Astrocyte of the spinal cord (primary cell): ENCODE data around the gene DEFB108B.
"Not testable (repeated sequence)": the region's sequence is repeated elsewhere in the genome, so short reads cannot be mapped to it uniquely, and the experiment has no call there.

Experiments used
- DNase-seq: peaks from one replicate; pipeline ENCODE4 v3.0.0; 2011; ENCODE audit warnings: low read depth, low spot score
- H3K4me3 ChIP-seq: 2 replicates; pipeline ENCODE4 v1.5.1; 2011; ENCODE audit warnings: low read depth, mild to moderate bottlenecking, low read length, moderate library complexity
- CTCF ChIP-seq: IDR thresholded peaks from 2 replicates; pipeline ENCODE4 v1.5.1; 2012; ENCODE audit warnings: low read depth, mild to moderate bottlenecking, low read length, inconsistent platforms
- in situ Hi-C: cut with HindIII; loops from 2 replicates; pipeline ENCODE4 v1.10.0; 2017; ENCODE audit warnings: low sequenced_read_pairs

Gene DEFB108B

GRCh38 chr11:71843858-71844257 lies 10.9 kb downstream of the DEFB108B start:
- no peak for TF ChIP-seq CTCF
- in situ Hi-C loops, result no loop called here
- no peak for DNase-seq
- H3K4me3 ChIP-seq, result no peak overlapping the region

DNA sequence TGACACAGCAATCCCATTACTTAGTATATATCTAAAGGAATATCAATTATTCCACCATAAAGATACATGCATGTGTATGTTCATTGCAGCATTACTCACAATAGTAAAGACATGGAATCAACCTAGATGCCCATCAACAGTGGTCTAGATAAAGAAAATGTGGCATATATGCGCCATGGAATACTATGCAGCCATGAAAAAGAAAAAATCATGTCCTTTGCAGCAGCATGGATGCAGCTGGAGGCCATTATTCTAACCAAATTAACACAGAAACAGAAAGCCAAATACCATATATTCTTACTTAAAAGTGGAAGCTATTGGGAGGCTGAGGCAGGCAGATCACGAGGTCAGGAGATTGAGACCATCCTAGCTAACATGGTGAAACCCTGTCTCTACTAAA lies 20.9 kb downstream of the DEFB108B start:
- H3K4me3 ChIP-seq, DNase-seq, in situ Hi-C loops: not testable (repeated sequence)

- in situ Hi-C loops, H3K4me3 ChIP-seq, DNase-seq: not testable (repeated sequence)
Observed at GRCh38 chr11:71855880-71856279, 22.9 kb downstream of the DEFB108B start.

DNA sequence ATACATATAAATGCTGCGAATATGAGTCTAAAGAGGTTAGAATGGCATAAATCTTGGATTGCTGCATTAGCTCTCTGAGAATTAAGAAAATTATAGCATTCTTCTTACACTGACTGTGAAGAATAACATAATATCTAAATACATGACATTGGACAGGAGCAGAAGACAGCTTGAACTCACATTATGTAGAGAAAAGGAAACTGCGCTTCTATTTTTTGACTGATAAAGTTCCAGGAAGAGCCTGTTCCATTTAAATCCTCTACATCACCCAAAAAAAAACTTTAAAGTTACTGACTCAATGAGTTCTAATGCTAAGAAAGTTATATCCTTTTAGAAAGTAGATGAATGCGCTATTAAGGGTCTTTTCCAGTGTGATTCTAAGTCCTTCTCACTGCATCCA lies 27.8 kb downstream of the DEFB108B start:
- DNase-seq, in situ Hi-C loops, H3K4me3 ChIP-seq: not testable (repeated sequence)

- peak; percentile 66 for TF ChIP-seq CTCF
- in situ Hi-C loops, H3K4me3 ChIP-seq: not testable (repeated sequence)
- DNase-seq, result peak; percentile 59
Observed at GRCh38 chr11:71863978-71864627, 31.1 kb downstream of the DEFB108B start.

DNA sequence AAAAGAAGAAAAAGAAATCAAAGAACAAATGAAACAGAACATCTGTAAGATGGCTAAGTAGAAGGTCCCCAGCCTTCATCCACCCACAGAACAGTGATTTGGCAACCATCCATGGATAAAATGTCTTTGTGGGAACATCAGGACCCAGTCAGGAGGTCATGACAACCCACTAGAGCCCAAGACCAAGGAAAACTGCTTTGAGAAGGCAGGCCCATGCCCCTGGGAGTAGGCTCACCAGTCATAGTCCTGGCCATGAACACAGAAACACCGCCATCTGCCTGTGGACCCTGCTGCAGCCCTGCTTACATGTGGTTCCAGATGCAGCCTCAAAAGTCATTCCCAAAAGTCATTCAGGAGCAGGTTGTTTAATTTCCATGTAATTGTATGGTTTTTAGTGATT lies 34.2 kb downstream of the DEFB108B start:
- in situ Hi-C loops, DNase-seq, H3K4me3 ChIP-seq: not testable (repeated sequence)

DNA sequence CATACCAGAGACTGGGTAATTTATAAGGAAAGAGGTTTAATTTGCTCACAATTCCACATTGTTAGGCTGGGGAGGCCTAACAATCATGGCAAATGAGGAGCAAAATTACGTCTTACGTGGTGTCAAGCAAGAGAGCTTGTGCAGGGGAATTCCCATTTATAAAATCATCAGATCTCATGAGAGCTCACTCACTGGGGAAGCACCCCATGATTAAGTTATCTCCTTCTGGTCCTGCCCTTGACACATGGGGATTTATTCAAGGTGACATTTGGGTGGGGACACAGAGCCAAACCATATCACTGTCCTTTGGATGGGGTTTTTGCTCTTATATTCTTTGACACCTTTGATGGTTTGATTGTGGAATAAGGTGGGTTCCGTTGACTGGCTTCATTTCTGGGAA lies 36.9 kb downstream of the DEFB108B start:
- in situ Hi-C loops, DNase-seq, H3K4me3 ChIP-seq: not testable (repeated sequence)

DNA sequence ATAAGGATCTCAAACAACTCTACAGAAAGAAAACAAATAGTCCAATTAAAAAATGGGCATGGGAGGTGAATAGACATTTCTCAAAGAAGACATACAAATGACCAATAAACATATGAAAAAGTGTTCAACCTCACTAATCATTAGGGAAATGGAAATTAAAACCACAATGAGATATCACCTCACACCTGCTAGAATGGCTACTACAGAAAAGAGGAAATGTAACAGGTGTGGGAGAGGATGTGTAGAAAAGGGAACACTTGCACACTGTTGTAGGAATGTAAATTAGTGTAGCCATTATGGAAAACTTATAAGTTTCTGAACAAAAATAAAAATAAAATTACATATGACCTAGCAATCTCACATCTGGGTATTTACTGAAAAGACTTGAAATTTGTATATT lies 37.7 kb downstream of the DEFB108B start:
- in situ Hi-C loops, H3K4me3 ChIP-seq, DNase-seq: not testable (repeated sequence)

DNA sequence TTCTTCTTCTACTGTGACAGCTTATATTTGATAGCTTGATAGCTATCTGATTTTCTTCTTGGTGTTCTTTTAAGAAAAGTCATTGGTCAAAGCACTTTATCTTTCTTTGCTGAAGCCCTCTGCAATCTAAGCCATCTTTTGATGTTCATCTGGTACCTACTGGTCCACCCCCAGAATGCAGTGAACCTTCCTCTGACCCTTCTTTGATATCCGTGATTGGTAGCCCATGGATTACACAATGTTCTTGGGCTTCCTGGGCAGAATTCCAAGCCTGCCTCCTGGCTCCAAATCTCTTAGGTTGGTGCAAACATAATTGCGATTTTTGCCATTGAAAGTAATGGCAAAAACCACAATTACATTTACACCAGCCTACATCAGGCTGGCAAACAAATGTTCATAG lies 43.3 kb downstream of the DEFB108B start:
- in situ Hi-C loops, DNase-seq, H3K4me3 ChIP-seq: not testable (repeated sequence)

GRCh38 chr11:71878059-71878458 lies 45.1 kb downstream of the DEFB108B start, which contains the start of gene DEFB131B:
DEFB131B (plus strand) TSS chr11:71878453; CDS start chr11:71878453, 0 bp downstream.
- H3K4me3 ChIP-seq, DNase-seq, in situ Hi-C loops: not testable (repeated sequence)

GRCh38 chr11:71885806-71886205 lies 52.8 kb downstream of the DEFB108B start:
- H3K4me3 ChIP-seq, DNase-seq, in situ Hi-C loops: not testable (repeated sequence)
